HG03342 (cell line): Measurements from ENCODE around the gene GNAI3.

Source experiments
- ATAC-seq: cut with Tn5 transposase; IDR thresholded peaks from one replicate; pipeline ENCODE4 v1.9.1; 2021; ENCODE audit warnings: mild to moderate bottlenecking, moderate library complexity; ENCODE audit not compliant: unreplicated experiment

Gene GNAI3

GRCh38 chr1:109523706-109524105 is 24.7 kb upstream of the GNAI3 start:
- no peak for ATAC-seq

DNA sequence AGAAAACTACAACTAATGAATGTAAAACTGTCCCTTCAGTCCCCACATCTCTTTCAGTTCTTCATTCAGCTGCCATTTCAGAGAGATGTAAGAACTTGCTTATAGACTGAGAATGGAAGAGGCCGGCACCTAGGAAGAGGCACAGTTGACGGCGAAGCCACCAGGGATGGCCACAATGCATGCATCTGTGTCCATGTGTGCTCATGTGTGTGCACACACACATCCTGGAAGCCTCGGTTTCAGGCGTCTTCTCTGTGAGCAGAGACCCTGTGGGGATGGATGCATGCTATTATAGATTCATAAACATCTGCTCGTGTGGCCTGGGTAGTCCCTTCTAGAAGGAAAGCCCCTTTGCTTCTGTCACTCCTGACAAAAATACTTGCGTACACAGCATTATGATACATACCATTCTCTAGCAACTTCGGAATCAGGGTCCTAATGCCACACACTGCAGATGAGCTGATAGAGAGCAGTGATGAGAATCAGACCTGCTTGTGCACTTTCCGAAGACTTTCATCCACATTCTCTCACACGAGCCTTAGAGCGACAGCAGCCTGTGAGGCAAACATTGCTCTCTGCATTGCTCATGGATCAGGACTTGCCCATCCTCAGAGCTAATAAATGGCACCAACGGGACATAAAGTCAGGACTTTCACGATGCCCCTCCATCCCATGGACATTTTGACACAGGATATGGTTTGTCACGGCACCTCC is 21.2 kb upstream of the GNAI3 start:
- no peak for ATAC-seq

DNA sequence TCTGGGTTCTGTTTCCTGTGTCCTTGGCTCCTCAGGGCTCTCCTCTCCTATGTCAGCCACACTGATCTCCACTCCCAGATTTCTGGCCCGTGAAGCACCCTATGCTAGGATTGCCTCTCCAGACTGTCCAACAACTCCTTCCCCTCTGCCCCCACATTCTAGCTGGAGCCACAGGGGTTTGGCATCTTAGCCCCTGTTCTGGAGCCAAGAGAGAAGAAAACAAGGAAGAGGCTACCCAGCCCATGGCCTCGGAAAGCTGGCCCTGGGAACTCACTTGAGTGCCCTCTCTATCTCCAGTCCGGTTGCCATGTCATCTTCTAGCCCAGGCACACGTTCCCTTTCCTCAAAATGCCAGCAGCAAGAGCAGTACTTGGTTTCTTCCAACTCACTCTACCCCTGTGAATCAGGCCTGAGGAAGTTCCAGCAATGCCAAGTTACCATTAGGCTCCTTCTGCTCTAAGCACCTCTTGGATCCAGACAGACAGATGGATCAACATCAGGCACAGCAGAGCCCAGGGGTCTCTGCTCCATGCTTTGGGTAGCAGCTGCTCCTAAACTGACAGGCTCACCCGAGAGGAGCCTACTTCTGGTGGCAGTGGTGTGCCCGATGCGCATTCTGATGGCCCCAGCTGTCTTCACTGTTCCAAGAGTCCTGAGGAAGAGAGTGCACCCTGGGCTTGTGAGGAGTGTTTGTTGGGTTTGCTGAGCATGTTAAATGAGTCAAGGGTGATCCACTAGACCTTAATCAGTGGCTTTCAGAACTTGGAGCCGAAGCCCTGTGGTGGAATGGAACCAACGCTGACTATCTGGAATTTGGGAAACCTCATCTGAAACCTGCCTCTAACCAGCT is 20.3 kb upstream of the GNAI3 start:
- ATAC-seq, result no peak

DNA sequence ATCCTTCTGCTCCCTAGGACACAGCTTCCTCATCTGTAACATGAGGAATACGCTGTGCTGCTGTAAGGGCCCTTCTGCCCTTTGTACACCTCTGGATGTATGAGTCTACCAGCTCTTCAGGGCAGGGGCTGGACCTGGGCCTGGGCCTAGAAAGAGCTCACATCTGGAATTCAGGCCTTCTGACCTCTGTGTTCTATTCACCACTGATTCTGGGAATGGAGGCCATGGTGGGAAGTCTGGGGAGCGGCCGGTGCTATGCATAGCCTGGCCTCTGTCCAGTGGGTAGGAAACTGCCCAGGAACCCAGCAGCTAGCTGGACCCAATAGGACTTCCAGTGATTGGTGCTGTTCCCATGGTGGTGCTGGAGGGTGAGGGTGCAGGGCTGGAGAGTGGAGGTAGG is 19.7 kb upstream of the GNAI3 start:
- ATAC-seq, result no peak

DNA sequence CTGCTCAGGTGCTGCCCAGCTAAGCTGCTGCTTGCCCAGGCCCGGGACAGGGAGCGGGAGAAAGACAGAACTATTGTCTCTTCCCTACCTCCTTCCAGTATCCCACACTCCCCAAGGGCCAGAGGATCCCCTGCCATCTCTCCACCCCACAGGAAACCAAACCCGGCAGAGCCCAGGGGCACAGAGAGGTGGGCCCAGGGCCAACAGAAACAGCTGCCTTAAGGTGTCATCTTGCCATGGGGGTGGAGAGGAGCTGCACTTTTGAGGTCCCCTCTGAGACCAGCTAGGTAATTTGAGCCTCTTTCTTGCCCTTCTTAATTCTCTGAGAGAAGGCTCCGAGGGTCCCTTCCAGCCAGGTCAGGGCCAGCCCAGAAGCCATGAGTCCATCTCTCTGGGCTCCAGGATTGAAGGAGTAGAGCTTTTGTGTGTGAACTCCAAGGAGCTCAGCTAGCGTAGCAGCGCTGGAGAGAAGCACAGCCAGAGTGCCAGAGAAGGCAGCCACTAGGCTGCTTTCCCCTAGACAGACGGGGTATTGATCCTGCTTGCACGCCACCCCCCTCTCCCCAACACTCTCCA is 18.4 kb upstream of the GNAI3 start:
- no peak for ATAC-seq

GRCh38 chr1:109530457-109531087 is 17.8 kb upstream of the GNAI3 start:
- no peak for ATAC-seq

DNA sequence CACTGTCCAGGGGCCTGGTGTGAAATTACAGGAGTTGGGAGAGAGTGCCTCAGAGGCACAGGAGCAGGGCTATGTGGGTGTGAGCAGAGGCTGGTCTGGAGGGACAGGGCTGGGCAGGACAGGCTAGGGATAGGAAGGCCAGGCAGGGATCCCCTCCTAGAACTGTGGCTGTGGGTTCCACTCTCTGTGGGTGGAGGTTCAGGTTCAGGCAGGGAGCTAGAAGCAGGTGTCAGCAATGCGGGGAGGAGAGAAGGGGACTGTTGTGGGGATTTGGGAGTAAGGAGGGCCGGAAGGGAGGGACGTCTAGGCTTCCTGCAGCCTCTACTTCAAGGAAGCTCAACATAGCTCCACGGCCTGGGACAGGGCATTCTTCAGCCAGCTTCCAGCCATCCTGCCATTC is 17.0 kb upstream of the GNAI3 start:
- no peak for ATAC-seq

DNA sequence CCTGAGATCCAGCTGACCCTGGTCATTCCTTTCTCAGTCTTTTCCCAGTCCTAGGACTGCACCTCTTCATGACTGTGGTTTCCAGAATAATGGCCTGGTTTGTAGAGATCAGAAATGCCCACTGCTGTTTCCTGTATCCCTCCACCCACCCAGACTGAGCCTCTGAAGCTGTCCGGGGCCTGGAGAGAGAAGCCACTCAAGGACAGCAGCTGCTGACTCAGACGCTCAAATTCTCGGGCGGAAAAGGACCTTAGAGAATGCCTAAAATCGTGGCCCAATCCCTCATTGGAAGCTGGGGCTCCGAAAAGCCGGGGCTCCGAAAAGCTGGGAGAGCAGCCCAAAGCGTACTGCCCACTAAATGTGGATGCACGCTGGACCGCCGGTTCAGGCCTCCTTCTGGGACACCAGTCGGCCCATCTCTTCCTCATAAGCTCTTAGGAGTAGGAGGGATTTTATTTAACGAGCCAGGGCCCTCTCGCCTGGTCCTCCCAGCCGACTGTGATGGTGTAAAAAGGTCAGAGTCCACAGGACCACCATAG is 16.5 kb upstream of the GNAI3 start:
- no peak for ATAC-seq

GRCh38 chr1:109532365-109533136 is 15.9 kb upstream of the GNAI3 start:
- peak; percentile 78 for ATAC-seq

DNA sequence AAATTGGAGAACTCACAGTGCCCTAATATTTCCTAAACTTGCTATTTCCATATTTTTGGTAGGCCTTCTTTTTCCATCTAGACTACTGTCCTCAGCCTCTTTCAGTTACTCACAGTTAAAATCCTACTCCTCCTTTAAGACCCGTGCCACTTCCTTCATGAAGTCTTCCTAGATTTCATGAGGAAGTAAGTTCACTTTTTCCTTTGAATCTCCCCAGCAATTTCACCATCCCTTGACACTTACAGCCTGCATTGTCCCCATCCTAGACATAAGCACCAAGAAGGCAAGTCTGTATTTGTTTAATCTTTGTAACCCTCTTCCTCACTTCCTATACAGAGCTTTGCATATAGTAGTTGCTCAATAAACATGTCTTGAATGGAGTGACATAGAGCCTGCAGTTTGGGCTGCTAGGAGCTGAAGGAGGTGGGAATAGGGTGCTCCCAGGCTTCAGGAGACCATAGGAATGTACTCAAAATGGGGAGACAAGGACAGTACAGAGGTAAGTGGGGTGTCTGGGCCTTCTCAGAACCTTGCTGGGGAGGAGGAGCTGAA is 14.0 kb upstream of the GNAI3 start:
- ATAC-seq, result no peak

DNA sequence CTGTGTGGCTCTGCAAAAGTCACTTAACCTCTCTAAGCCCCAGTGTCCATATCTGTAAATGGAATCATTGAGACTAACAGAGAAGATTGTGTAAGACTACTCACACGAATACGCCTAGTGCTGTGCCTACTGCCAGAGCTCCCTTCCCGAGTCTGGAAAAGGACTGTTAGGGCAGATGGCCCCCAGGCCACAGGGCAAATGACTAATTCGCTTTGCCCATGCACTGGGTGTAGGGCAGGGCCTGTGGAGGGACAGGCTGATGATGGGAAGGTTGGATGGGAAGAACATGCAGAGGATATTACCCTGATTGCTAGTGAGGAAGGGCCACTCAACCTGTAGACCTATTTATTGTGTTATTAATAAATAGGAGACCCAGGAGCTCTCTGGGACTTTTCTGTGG is 12.9 kb upstream of the GNAI3 start:
- ATAC-seq, result no peak

- no peak for ATAC-seq
These were observed 12.4 kb upstream of the GNAI3 start for GRCh38 chr1:109535971-109536491.

GRCh38 chr1:109537450-109538178 is 10.8 kb upstream of the GNAI3 start:
- ATAC-seq, result no peak

DNA sequence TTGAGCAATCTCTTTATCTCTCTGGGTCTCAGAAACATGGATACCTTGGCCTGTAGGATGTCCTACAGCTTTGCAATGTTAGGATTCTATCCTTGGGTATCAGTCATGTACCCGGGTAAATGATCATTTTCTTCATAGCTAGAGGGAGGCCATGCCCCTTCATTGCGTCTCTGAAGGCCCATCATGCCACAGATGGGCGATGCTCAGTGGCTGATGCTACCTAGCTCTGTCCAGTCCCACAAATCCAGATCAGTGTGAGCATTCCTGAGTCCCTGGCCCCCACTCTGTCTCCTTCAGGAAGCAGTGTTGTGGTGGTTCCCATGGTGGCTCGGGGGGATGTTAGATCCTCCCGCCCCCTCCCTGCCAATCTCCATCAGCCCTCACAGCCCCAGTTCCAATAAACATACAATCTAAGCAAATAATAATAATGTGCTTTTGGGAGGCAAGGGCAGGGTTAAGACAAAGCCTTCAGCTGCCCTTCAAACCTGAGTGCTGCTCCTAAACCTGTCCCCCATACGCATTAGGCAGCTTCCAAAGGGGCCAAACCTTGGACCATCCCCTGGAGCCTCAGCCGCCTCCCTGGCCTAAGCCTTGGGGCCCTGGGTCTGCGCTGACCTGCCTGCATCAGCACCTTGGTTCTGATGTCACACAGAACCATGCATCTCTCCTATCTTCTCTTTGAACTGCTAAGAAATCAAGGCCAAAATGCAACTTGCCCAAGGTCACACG is 9.4 kb upstream of the GNAI3 start:
- ATAC-seq, result no peak

- ATAC-seq, result no peak
These were observed 8.7 kb upstream of the GNAI3 start, which contains the start of gene GPR61 for GRCh38 chr1:109539676-109540075. Gene GPR61 (plus strand): TSS chr1:109539872. CDS start chr1:109543023, 3,151 bp downstream.

DNA sequence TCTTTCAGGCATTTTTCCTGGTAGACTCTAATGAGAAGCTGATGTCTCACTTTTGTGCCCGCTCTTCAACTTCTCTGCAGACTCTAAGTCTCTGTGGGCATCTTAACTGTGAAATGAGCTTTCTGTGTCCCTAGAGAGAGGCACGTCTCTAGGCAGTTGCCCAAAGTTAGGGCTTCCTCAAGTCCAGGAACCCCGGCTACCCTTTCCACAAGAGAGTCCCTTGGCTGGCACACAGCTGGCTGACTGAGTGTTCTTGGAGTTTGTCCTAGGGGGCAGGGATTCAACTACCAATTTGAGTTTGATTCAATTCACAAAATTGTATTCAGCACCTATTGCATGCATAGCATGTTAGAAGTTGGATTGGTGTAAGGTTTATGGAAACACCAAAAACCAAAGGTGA is 7.3 kb upstream of the GNAI3 start:
- ATAC-seq, result no peak

- no peak for ATAC-seq
These were observed 5.8 kb upstream of the GNAI3 start for GRCh38 chr1:109542657-109543056.

- no peak for ATAC-seq
These were observed 5.0 kb upstream of the GNAI3 start for GRCh38 chr1:109543283-109543987.
